IPS-NIHi7 (cell line): Measurements from ENCODE around the gene WDR33.
A peak's percentile ranks its signal among the peaks of the same experiment; 100 is the strongest.

Experiments used
- DNase-seq: peaks from one replicate; pipeline ENCODE4 v3.0.0; 2012; ENCODE audit warnings: mixed read lengths; ENCODE audit errors: extremely low spot score

The WDR33 gene

DNA sequence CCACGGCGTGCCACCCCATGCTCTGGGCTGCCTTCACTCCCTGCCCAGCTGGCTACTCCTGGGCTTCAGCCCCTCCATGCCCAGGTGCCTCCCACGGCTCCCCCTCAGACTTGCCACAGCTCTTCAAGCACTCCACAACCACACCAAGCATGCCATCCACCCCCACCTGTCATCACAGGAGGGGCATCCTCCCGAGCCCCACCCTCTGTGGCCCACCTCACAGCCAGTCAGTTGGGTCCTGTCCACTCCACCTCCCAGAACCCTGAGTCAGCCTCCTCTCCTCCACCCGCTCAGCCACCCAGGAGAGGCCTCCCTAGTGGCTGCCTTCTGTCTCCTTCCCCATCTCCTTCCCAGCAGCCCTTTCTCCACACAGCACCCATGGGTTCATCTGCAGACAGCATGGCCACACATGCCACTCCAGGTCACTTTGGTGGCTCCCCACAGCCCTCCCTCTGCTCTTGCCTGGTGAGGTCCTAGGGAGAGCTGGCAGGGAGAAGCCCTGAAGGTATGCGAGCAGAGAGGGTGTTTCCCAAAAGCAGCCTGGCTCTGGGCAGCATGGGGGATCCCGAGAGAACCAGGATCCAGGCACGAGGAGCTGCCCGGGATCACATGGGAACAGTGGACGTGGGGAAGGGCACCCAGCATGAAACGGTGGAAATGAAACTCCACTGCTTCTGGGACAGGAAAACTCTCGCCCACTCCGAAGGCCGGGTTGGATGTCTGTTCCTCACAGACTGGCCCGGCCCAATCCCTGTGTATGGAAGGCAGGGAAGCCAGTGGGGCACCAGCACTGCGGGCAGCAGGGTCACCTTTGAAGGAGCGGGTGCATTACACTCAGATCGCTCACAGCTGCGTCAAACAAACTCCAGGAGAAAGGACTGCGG lies 138.4 kb downstream of the WDR33 start:
- DNase-seq, result peak; percentile 5

DNA sequence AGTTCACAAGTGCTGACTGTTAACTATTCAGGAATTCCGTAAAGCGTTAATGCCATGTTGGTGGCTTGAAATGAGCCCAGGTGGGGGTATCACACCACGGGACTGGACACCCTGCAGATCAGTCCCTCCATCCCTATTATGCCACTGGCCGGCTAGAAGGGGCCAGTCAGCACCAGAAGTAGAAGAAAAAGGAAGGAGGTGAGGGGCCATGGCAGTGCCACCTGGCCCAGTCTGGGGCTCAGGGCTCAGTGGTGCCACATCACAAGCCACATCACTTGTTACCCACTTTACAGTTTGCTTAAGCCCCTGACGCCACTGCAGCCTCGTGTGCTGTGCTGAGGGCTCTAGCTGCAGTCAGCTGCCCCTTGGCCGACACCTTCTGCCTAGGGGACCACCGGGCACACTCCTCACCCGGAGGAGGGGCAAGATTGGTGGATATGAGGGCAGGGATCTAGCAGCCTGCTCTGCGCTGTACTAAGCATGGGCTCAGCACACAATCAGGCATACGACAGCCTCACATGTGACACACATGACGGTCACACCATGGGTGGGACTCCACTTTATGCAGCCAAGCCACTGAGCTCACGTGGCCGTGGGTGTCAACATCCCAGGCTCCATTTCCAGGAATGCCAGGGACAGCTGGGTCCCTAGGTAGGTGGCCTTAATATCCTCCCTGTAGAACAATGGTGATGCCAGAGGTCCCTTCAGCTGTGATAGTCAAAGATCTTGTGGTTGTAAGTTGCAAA lies 139.2 kb downstream of the WDR33 start:
- no peak for DNase-seq

DNA sequence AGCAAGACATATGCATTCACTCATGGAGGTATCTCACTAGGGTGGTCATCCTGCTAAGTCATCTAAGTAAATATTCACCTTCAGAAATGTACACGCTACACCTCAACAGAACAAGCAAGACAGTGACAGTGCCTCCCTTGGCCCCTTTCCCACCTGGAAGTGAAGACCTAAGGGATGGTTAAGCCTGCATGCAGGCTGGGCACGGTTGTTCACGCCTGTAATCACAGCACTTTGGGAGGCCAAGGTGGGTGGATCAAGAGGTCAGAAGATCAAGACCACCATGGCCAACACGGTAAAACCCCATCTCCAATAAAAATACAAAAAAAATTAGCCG lies 140.0 kb downstream of the WDR33 start:
- DNase-seq, result no peak

GRCh38 chr2:127670055-127670956 lies 140.7 kb downstream of the WDR33 start:
- DNase-seq, result no peak

GRCh38 chr2:127669056-127669455 lies 141.9 kb downstream of the WDR33 start:
- no peak for DNase-seq

GRCh38 chr2:127665267-127665893 lies 145.6 kb downstream of the WDR33 start:
- no peak for DNase-seq

- DNase-seq, result no peak
Observed at GRCh38 chr2:127664895-127665225, 146.1 kb downstream of the WDR33 start.

GRCh38 chr2:127664065-127664894 lies 146.7 kb downstream of the WDR33 start:
- DNase-seq, result peak; percentile 57

DNA sequence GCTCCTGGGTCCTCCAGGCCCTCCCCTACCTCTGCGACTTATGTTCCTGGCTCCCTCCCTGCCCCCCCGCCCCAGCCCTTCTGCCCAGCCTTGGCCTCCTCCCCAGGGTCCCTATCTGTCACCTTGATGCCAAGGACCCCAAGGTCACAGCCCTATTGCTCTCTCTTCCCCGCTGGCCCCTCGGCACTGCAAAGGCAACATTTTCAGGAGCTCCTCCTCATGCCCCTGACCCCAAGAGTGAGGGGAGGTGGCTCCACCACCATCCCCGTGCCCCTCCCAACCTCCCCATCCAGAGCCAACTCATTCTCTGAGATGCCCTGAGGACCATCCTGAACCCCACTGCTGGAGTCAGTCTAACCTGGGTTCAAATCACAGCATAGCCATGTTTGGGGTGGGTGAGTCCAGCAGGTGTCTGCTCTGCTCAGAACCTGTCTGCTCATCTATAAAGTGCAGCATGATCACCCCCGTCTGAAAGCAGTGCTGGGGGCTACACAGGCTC lies 147.4 kb downstream of the WDR33 start:
- DNase-seq, result no peak

DNA sequence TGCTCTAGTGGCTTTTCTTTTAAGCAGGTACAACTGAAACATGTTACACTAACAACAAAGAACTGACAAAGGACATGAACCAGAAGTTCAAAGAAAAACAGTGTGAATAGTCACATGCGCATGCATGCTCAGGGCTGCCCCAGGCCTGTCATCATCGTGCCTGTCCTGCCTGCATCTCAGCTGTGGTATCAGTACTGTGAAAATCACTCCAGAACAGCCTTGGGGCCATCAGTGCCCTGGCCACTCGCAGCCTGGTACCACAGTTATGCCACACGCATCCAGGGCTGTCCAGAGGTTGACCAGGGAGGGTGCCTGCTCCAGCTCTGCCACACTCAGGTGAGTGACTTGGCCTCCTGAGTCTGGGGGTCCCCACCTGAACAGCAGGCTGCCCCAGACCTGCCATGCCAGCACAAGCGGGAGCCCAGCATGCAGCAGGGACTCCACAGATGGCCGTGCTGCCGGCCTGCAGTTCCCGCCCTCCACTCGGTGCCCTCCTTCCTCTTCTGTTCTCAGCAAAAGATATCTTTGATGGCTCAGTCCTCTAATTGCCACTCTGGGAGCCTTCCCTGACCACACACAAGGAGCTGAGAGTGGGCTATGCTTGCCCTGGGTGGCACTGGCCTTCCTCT lies 147.9 kb downstream of the WDR33 start:
- DNase-seq, result no peak

- no peak for DNase-seq
Observed at GRCh38 chr2:127661949-127662510, 148.9 kb downstream of the WDR33 start.

- DNase-seq, result no peak
Observed at GRCh38 chr2:127661072-127661649, 149.8 kb downstream of the WDR33 start.

DNA sequence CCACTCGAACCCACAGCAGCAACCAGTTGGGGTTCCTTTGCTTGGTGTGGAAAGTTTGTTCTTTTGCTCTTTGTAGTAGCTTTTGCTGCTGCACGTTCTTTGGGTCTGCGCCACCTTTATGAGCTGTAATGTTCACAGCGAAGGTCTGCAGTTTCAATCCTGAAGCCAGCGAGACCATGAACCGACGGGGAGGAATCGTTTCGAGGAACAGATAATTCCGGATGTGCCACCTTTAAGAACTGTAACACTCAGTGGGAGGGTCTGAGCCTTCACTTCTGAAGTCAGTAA lies 150.7 kb downstream of the WDR33 start:
- DNase-seq, result no peak

DNA sequence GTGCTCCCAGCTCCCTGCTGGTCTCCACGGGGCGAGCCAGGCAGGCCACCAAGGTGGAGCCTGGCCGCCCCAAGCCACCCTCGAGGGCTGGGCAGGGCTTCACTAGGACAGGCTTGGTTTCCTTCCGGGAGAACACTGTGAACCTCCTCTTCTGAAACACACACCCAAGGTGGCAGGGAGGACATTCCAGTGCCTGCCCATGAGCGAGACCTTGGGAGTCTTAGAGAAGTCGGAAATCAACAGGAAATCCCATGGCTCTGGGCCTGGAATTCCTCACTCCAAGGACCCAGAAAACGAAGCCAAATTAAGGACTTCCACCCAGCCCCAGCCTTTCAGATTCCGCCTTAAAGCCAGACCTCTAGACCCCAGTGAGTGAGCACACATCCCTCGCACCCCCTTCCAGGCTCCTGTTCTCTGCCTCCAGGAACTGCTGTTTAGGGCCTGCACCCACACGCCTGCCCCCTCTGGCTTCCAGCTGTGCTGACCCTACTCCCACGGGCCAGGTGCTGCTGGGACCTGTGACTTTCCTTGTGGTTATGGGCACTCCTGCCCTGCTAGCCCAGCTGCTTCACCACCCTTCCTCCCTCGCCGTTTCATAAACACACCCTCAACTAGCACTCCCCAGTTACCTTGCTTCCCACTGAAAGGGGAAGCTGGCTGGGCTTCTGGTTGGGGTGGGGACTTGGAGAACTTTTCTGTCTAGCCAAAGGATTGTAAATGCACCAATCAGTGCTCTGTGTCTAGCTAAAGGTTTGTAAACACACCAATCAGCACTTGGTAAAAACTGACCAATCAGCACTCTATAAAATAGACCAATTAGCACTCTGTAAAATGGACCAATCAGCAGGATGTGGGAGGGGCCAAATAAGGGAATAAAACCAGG lies 151.3 kb downstream of the WDR33 start:
- DNase-seq, result no peak

- no peak for DNase-seq
Observed at GRCh38 chr2:127658641-127659407, 152.1 kb downstream of the WDR33 start.

DNA sequence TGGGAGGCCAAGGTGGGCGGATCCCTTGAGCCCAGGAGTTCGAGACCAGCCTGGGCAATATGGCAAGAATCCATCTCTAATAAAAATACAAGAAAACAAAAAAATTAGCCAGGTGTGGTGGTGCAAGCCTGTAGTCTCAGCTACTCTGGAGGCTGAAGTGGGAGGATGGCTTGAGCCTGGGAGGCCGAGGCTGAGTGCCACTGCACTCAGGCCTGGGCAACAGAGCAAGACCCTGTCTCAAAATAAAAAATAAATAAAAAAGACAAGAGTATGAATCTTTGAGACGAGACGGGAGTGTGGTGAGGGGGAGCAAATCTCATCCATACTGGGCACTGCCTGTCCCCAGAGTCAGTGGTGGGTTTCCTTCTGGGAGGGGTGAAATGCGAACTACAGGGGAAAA lies 152.8 kb downstream of the WDR33 start:
- DNase-seq, result no peak

DNA sequence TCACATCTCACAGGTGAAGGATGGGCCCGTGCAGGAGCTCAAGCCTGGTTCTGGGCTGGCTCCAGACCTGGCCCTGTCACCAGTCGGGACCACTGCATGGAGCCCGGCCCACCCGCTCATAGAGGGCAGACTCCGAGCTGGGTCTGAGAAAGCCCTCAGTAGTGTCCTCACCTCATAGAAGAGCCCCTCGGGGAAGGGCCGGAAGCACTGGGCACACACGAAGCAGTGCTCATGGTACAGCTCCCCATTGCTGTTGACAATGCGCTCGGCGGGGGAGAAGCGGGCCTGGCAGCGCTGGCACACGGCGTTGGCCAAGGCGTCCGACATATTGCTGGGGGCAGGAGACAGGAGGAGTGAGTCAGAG lies 153.8 kb downstream of the WDR33 start:
- no peak for DNase-seq
